Dermis blood vessel endothelial cell (primary cell): ENCODE results near the gene ECM2. TPM values are rescaled to one million over a fixed set of nuclear protein-coding genes. Genes with fewer than 3 reads are reported as not detected.
A peak's percentile ranks its signal among the peaks of the same experiment; 100 is the strongest.

Experiments used
- DNase-seq: peaks from one replicate; pipeline ENCODE4 v3.0.0; 2010
- total RNA-seq: library from RNA; depleted of rRNA; stranded (reverse); fragments of >200 nt; gene quantifications from 2 replicates; pipeline ENCODE4 v1.2.3, GENCODE V29; 2014

The ECM2 gene
- total RNA-seq, 1 donor from 2014 or later, result not detected

- no peak for DNase-seq
These were observed 36.1 kb downstream of the ECM2 start for GRCh38 chr9:92499701-92500100.

DNA sequence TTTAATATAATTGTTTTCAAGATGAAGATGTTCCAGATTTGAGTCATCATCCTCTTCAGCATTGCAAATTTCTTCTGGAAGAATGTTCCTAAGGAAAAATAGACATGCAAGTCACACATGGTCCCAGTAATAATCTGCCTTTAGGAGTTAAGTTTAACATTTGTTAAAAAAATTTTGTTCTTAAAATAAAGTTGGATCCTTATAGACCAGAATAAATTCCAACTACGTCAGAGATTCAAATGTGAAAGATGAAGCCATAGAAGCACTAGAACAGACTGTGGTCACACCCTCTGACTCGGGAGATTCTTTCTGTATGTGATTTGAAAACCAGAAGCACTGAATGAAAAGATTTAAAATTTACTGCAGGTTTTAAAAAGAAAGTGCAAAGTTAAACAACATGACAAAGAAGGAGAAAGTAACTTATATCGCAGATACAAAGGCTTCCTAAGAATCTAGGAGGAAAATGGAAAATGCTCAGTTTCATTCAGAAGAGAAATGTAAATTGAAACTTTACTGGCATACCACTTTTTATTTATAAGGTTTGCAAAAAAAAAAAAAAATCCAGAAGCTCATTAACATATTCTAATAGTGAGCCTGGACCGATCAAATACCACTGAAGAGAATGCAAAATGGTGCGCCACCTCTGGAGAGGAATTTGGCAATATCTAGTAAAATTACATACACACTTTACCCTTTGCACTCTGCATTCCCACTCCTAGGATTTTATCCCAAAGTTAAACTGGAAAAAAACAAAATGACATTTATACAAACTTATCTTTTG, 39.2 kb downstream of the ECM2 start:
- DNase-seq, result no peak

DNA sequence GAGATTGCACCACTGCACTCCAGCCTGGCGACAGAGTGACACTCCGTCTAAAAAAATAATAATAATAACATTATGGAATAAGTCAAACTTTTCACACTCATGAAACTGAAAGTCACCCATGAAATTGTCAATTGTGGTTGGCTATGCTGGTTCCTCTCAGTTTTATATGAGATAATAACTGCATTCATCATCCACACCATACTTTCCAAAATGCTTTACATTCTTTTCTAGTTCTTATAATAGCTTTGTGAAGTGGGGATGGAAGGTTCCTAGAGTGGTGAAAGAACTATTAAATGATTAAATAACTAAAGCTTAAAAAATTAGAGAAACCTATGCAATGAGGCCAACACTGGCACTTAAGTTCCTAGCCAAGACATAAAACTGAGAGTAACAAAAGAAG, 40.9 kb downstream of the ECM2 start:
- DNase-seq, result no peak

DNA sequence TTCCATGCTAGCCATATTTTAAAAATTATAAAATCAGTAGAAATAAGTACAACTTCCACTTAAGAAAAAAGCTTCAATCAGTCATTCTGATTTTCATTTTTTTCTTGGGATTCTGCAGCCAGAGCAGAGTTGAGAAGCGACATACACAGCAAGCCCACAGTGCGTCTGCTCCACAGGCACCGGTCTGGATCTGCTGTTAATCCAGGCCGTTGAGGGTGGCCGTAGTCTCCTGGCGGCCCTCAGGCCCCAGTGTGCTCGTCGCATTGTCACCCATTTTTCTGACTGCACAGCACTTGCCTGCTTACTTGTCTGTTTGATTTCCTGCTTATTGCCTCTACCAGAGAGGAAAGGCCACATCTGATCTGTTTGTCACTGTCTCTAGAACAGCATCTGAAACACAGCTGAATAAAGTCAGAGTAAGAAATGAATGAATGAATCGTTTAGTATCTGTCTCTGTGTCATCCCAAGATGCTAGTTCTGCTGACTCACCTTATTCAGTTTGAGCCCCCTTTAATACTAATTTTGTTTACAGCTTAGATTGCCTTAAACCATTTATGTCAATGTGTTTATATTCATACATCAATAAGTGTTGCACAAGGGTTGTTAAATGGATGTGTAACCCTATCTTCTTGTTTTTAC, 41.9 kb downstream of the ECM2 start:
- DNase-seq, result no peak

DNA sequence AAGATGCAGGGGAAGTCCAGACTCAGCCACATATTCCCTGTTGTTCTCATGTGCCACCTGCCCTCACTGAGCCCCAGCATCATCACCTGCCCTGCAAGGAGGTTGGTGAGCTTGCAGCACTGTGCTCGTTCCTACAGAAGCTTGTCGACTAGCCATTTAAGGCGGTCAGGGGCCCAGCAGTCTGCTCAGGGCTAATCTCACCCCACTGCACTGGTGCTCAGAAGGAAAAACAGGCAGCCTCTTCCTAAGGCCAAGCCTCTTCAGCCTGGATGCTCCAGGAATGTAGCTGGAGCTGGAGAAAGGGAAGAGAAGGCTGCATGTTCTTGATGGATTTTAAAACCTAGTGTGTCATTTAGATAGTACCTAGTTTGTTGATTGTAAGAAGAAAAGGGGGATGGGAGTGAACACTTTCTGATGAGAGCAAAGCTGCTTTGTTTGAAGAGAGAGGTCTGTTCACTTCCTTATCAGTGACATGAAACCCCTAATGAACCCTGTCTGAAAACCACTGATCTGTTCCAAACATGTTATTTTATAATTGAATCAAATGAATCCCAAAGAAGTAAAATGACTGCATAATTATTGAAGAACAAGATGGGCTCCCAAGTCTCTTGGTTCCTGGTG, 42.9 kb downstream of the ECM2 start:
- DNase-seq, result no peak

DNA sequence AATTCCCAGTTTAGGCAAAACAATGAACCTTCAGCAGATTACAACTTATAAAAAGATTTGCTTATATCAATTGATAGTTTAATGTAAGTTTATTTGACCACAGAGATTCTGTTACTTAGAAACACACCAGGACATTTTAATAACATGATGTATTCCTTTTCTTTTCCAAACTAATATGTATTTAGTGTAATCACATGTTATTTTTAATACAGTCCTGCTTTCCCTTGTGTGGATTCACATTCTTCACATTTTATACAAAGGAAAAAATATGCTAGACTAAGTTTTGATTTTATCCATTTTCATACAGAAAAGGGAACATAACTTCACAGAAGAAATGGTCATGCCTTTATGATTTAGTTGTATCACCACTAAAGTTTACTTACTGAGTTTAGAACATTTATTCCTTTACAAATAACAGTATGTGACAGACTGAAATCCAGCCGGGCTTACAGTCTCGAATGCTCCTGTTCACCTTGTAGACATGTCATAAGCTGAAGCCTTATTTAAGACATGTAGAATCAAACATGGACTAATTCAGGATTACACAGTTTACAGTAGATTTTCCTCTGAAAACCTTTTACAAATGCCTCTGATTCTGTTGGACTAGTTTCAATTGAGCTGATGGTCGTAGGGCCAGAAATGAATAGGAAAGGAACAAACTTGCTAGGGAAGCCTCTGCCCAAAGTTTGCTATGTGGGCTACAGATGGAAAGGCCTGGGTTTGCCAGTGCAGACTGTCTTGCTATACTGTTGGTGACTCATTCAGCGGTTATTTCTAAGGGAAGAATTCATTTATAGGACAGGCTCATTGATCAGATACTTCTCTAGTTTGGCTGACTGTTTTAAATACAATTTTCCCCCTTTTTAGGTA, 46.9 kb downstream of the ECM2 start:
- DNase-seq, result peak; percentile 9

DNA sequence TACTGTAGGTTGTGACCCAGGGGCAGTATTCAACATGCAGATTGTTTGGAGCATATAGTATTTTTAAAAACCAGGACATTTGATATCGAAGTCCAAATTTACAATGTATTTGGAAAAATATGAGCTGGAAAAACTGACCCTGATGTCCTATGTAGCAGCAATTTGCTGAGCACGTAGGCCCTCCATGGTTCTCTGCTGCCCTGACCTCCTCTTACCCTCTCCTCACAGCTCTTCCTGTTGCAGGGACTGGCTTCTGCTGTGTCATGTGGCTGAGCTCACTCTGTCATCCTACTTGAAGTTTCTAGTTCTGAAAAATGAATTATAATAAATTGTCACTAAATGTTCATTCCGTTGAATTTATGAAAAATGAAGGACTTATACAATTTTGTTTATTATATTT, 49.4 kb downstream of the ECM2 start:
- DNase-seq, result peak; percentile 24

DNA sequence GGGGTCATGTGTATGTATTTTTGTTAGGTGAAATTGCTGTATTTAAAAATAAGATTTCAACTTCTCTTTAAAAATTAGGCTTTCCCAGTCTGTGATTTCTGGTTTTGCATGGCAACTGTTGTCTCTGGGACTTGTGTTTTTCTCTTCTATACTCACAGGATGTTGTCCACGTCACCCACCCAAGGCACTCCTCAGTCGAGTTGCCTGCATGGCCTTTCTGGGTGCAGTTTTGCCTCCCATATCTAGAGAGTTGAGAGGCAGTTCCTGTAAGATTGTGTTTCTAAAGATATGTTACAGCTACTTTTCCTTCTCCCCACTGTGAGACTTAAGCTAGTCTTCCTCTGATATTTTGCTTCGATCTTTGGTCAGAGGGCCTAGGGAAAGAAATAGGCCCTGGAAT, 51.2 kb downstream of the ECM2 start:
- no peak for DNase-seq

DNA sequence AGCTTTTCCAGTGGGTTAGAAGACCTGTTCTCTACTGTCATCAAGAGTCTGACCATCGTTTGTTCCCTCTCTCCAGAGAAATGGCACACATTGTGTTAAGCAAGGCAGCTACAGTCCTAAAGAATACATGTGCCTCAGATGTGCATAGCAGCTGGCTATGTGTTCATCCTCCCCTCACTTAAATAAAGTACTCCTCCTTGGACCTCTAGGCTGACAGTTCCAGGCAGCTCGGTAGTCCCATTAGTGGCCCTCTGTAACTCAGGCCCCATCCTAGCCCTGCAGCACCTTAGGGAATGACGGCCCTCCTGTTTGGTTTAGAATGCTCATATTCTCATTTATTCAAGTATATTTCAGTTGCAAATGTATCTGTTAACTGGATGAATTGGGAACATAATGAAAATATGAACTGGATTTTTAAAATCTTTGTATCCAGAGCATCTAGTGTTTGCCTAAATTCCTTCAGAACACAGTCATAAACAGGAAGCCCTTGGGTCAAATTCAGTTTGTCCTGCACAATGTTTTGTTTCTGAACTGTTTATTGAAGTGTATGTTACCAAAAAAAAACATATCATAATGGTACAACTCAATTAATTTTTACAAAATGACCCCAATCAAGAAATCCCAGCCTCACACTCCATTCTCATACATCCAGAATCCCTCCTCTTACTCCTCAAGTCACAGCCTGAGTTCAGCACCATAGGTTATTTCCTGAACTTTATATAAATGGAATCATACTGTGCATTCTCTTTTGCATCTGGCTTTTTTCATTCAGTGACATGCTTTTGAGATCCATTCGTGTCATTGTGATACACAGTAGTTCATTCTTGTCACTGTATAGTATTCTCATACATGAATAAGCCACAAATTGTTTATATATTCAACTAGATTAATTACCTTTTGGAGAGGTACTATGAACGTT, 51.9 kb downstream of the ECM2 start:
- DNase-seq, result peak; percentile 25

- DNase-seq, result no peak
These were observed 53.0 kb downstream of the ECM2 start for GRCh38 chr9:92482805-92483204.

DNA sequence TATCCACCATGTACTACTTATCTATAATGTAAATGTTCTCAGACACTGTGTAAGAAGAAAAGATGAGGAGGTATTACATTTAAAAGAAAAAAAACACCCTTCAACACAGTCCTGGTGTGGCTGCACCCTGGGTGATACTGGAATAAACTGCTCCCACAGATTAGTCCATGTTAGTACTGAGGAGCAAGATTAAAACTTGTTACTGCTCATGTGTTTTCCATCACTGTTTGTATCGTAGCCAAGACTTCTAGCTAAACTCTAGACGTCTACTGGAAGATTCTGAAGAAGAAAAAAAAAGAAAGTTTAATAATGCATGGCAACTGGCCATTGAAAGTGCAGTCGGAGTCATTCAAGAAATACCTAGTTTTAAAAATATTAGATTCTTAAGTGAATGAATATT, 53.5 kb downstream of the ECM2 start, which contains the start of gene ASPN:
Gene ASPN, minus strand, starts transcription at position 178 of the 400 bp plus-strand sequence.
- no peak for DNase-seq

DNA sequence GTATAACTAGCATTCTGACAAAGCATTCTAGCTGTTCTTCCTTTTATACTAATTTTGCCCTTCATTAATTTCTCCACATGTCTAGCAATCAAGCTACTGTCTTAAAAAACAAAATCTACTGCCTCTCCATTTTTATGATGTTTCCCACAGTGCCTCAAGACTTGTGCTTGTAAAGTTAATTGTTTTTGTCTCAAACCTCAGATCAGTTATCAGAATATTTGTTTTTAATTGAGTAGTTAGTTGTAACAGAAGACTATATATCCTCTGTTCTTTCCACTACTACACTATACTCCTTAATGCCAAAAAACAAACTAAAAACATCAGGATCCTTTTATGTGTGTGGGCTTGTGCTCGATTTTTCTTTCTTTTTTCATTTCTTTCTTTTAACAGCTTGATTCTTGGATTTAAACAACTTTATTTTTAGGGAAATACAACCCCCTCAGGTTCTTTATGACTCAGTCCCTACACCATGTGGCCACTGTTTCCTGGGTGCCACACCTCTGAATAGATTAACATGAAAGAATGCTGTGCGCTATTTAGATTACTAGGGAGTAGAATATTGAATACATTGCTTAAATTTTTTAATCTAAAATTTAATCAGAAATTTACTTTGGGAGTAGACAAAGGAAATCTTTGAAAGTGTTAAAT, 54.7 kb downstream of the ECM2 start:
- no peak for DNase-seq

DNA sequence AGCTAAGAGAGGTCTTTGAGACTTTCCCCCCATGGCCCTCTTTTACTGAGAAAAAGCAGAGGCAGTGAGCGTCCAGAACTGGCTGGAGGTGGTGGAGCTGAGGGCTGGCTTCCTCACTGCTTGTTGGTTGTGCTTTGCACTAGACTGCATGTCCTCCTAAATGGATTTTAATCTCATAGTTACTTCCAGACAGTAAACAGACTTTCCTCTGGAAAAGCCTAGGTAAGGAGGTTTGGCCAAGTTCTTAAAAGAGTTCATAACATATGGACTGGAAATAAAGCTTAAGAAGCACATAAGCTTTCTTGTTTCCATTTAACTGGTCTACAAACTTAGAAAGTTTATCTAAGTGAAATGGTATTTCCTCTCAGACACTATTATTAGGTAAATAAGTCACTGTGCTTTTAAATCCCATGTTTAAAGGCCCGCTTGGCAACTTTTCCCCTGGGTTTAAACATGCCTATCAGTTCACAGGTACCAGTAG, 55.5 kb downstream of the ECM2 start:
- peak; percentile 58 for DNase-seq

GRCh38 chr9:92479346-92479745, 56.4 kb downstream of the ECM2 start:
- no peak for DNase-seq

GRCh38 chr9:92478783-92479182, 57.0 kb downstream of the ECM2 start:
- no peak for DNase-seq

DNA sequence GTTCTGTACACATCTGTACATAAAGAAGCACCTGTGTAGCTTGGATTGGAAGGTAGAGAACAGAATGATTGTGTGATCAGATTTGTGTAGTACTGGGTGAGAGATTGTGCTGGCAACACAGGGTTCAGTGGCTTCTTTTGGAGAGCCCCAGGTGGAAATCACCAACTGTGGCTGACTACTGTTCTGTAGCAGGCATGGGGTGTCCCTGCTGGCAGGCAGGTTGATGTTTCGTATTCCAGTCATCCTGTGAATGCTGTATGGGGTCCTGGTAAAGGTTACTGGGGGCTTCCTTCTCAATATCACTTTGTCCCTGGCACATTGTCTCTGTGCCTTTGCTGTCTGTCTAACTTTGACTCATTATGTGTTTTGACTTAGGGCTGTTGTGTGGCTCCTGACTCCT, 58.8 kb downstream of the ECM2 start:
- DNase-seq, result no peak

DNA sequence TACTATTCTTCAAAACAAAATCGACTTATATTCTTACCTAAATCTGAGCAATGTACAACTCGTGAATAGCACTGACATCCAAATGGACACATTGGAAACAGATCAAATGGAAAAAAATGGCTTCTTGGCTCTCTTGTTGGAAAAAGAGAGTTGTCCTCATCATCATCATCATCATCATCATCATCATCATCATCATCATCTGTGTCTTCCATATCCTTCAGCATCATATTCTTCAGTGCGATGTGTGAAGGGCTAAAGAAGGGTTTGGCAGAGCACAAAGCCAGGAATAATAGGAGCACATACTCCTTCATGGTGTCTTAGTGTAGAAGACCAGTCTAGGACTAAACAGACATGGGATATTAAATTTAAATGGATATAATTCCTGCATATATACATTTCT, 61.2 kb downstream of the ECM2 start:
- no peak for DNase-seq

DNA sequence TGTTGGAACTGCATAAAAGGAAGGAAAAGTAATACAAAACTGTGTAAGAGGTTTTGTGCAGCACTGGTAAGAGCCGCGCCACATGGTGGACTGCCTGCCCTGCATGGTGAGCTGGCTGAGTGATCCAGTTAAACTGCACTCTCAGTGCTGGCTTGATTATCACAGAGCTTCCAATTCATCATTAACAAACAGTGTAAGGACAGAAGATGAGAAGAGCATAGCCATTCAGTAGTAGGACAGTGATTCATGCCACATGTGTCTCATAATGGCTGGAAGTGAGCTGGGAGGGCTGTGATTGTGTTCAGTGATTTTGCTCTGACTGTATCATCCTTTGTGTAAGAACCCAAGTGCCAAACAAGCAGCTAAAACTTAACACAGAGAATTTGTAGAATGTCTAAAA, 67.6 kb downstream of the ECM2 start:
- peak; percentile 8 for DNase-seq

- DNase-seq, result no peak
These were observed 68.3 kb downstream of the ECM2 start for GRCh38 chr9:92467511-92467910.

GRCh38 chr9:92467041-92467440, 68.7 kb downstream of the ECM2 start:
- DNase-seq, result no peak

DNA sequence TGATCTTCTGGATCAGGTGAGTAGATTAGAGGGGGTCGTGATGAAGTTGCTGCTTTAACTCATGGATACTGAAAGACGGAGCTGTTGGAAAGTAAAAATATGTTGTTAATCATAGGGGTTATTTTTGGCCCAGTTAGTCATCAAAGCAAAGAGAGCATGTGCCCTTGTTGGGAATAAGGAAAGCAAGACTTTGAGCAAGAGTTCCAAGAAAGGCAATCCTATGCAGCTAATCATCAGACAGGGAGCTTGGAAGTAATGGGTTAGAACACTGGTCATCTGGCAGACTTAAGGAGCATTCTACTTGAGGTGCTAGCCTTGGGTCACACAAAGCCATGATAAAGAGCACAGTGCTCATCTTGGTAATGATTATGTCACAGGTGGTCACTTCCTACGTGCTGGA, 71.8 kb downstream of the ECM2 start:
- DNase-seq, result no peak
